Stimulated activated CD4-positive, alpha-beta T cell treated with anti-CD3 and anti-CD28 coated beads, Interleukin-15, amount 100 ng/mL, for 48 hours (primary cell): ENCODE data around the gene PADI2.
A peak's percentile ranks its signal among the peaks of the same experiment; 100 is the strongest.

Source experiments
- DNase-seq, 2 donors: peaks; one replicate each; pipeline ENCODE4 v3.0.0-alpha.2; 2020; ENCODE audit warnings: low read depth in 2 of 2

The PADI2 gene

DNA sequence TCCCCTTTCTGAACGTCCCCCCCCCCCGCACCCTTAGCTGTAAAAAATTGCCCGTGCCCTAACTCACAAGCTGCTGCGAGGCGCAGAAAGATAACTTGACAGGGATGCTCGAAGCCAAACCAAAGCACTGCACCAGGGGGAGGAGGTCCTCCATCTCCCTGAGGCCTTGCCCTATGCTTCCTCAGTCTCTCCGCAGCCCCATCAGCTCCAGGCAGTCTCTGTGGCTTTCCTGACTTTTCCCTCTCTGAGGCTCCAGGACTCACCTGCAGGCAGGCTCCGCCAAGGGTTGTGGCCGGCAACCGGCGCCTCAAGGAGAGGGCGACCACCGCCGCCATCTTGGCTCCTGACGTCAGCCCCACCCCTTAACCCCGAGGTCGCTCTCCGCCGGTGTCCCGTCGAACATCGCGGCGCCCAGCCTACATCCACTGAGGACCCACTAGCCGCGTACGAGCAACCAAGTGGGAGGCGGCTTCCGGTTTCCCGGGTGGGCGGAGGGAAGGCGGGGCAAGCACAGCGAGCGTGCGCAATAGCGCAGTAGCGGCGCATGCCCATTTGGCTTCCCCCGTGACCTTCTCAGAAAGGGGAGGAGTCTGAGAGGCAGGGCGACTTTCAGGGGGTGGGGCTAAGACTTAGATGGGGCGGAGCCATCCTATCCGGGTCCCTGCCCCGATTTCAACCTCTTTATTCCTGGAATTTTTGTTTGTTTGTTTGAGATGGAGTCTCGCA, 65.4 kb downstream of the PADI2 start, which contains the start of gene SDHB:
SDHB (minus strand) TSS at position 348 of the 726 bp plus-strand sequence; CDS start at position 335, 13 bp downstream.
- peak; percentile 99 for DNase-seq

DNA sequence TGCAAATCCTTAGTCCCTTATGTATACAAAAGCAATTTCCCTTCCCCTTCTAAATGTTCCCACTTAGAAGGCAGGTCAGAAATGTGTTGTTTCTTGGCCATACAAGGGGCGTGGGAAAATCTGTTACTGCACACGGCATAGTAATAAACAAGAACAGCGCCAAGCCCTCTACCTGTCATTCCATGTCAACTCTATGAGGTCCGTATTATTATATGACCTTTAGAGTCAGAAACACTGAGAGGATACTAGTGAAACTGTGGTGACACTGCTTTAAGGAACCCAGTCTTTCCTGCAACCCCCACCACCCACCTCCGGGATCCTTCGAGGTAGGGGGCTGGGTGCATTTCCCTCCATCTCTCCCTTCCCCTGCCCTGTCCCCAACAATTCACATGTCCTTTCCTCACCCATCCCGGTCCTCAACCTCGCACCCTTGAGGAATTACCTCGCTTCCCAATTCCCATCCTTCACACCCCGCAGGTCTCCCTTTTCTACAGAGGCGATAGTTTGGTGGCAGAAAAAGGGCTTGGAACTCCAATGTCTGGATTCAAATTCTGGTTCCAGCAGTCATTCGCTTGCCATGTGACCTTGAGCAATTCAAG, 66.1 kb downstream of the PADI2 start:
- DNase-seq = no peak

DNA sequence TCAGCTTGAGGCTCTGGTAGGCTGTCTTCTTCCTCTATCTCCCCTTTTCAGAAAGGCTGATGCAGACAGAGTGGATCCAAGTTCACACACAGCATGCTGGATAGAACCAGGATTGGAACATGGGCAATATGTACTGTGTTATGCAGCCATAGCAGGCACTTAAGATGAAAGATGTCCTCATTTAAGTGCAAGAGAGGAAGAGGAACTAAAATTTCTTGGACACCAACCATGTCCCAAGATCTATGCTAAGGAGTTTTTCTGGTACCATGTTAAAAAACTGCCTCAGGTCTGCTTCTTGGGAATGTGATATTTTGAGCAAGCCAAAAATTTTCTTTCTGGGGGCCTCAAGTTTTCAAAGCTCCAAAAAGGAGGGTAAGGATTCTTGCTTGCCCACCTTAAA, 66.6 kb downstream of the PADI2 start:
- no peak for DNase-seq

DNA sequence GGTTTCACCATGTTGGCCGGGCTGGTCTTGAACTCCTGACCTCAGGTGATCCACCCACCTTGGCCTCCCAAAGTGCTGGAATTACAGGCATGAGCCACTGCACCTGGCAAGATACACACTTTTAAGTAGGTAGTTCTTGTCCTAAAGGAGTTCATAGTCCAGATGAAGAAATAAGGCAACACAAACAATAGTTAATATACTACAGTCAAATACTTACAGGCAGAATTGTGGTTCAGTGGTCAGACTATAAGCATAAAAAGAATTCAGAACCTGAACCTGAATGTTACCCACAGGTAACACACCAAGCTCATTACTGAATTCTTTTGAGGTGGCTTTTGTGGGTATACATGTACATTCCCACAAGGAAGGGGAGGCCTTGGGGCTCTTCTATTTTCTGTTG, 67.2 kb downstream of the PADI2 start:
- no peak for DNase-seq

DNA sequence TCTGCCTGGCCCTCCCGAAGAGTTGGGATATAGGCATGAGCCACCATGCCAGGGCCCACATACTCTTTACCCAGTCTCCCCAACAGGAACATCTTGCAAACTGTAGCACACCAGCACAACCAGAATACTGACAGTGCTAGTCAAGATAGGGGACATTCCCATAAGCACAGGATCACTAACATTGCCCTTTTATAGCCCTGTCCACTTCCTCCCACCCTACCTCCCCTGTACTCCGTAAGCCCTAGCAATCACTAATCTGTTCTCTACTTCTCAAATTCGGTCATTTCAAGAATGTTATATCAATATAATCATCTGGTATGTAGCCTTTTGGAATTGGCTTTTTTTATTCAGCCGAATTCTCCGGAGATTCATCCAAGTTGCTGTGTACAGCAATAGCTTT, 71.3 kb downstream of the PADI2 start:
- no peak for DNase-seq

DNA sequence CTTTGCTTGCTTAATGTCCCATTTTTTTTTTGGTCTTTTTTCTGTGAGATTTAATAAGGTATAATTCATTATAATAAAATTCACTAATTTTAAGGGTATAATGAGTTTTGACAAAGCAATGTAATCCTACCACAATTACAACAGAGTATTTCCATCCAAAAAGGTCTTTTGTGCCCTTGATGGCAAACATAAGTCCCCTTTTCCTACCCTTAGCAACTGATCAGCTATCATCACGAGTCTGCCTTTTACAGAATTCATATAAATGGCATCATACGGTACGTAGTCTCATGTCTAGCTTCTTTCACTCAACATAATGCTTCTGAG, 73.0 kb downstream of the PADI2 start:
- DNase-seq = no peak

DNA sequence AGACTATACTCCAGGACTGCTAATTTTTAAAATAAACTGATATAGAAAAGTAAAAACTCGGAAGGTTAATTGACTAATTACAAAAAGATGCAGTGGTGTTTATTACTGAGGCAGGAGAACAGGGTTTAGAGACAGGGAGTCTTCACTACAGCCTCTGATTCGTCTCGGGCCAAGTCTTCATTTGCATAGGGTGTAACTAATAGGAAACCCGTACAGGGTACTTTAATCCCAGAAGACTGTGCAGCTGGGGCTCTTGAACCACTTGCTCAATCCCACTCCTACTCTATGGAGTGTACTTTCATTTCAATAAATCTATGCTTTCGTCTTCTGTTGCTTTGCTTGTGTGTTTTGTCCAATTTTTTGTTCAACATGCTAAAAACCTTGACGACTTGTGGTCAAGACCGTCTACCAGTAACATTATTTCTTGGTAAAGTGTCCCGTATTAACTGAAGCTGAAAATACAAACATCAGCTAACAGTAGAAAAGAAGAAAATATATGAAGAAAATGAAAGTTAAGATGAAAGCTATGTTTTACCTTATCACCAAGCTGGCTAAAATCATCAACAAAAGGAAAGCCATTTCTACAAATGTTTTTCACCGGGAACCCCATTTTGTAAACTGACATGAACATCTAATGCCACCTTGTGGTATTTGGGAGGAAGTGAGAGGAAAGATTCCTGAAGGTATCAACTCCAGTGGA, 73.5 kb downstream of the PADI2 start:
- DNase-seq = no peak

DNA sequence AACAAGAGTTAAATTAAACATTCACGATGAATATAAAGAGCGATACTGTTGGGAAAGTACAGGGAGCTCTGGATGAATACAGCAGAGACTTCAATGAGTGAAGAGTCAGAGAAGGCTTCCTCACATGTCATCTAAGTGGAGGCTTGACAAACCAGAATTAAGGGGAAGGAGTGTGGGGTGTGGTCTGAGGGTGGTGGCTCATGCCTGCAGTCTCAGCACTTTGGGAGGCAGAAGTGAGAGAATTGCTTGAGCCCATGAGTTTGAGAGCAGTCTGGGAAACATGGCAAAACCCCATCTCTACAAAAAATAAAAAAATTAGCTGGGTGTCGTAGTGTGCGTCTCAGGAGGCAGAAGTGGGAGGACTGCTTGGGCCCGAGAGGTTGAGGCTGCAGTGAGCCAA, 74.1 kb downstream of the PADI2 start:
- no peak for DNase-seq

DNA sequence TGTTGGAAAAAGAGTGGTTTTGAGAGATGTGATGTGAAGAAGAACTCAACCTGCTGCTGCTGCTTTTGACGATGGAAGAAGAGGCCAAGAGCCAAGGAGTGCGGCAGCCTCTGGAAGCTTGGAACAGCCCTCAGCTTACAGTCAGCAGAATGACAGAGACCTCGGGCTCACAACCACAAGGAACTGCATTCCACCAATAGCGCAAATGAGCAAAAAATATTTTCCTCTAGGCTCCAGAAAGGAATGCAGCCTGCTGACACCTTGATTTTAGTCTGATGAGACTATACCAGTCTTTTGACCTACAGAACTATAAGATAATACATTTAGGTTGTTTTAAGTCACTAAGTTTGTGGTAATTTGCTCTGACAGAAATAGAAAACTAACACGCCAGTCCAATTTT, 75.6 kb downstream of the PADI2 start:
- no peak for DNase-seq

DNA sequence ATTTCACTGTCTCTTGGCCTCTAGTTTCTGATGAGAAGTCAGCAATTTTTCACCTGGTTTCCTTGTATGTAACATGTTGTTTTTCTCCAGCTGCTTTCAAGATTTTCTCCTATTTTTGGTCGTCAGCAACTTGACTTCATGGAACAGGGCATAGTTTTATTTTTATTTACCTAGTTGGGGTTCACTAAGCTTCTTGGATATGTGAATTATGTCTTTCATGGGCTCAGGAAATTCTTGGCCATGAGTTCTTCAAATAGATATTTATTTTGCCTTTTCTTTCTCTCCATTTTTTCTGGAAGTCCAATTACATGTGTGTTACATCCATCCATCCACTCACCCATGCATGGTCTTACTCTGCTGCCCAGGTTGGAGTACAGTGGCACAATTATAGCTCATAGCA, 79.1 kb downstream of the PADI2 start:
- no peak for DNase-seq

DNA sequence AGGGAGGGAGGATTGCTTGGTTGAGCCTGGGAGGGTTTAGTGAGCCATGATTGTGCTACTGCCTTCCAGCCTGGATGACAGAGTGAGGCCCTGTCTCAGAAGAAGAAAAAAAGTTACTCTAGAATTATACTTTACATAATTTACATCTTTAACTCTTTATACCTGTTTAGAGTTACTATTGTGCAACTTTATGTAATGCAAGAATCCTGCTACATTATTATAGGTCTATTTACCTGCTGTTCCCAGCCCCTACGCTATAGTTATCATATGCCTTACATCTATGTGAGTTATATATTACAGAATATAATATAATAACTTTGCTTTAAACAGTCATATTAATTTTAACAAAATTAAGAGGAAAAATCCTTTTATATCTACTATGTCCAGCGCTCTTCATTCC, 79.7 kb downstream of the PADI2 start:
- no peak for DNase-seq

DNA sequence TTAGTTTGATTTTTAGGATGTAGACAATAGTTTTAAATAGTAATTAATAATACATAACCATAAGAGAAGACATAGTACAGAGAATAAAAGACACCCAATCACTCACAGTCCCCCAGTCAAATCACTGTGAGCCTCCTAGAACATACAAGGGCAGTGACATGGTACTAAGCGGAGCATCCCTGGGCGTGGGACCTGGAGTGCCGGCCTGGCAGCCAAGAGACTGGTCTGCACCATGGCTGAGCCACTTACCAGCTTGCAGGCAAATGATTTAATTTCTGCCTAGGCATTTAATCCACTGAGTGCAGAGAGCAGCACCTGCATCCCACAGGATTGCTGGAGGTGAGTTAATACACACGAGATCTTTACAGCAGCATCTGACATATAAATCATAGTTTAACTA, 85.8 kb downstream of the PADI2 start:
- DNase-seq = no peak

DNA sequence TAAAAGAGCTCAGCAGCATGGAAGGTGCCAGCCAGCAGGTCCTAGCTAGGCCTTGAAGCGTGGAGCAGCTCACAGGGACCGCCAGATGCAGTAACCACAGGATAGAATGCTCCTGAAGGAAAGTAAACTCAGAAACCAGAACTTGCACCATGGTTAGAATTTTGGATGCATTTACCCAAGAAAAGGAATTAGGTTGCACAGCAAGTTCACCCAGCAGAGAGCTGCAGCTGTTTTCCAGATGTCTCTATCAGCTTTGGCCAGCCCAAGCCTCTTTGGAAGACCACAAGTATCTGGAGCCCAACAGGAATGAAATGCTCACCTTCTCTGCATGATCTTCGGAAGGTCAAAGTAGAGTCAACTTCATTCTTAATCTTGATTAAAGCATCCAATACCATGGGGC, 86.5 kb downstream of the PADI2 start:
- DNase-seq = no peak

DNA sequence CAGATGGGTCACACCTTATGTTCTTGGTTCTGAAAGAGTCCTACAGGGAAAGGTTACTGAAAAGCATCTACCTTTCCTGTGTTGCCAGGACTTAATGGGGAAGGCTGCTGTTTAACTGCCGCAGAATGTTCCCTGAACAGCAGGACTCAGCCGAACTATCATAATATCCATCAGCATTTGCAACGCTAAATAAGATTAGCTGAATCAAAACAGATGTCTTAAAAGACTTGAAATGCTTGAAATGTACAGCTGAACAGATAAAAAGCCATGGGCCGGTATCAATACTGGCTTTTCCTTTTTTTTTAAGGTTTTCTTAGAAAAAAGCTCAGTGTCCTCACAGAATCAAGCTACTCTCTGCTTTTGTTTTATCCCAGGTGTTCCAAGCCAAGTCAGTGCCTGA, 87.8 kb downstream of the PADI2 start:
- DNase-seq = no peak

DNA sequence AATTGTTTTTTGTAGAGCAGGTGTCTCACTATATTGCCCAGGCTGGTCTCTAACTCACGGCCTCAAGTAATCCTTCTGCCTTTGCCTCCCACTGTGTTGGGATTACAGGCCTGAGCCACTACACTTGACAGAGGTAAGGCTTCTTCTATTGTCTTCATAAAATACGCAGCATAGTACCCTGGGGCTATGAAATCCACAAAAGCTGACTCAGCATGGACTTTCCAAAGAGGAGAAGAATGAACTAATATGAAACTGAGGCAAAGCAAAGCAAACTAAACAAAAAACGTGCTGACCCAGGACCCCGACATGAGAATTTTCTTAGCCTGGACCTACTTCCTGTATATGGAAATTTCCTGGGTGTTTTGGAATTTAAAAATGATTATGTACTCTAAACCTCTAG, 89.0 kb downstream of the PADI2 start:
- DNase-seq = no peak

DNA sequence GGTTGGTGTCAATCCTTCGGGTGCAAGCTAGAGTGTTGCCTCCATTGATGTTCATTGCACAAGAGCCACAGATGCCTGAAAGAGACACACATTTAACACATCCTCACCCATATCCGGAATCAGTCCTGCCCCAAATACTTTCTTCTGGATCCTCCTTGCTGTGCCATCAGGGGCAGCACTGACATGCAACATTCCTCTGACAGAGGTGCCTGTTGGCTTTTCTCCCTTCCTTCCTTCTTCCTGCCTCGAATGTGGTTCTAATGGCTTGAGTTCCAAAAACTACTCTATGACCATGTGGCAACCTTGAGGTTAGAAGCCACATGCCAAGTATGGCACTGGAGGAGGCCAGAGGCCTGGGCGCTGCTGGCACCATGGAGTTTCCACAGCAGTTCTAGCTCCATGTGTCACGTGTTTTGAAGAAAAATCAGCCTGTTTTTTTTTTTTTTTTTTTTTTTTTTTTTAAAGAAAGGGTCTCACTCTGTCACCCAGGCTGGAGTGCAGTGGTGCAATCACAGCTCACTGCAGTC, 90.5 kb downstream of the PADI2 start:
- no peak for DNase-seq

DNA sequence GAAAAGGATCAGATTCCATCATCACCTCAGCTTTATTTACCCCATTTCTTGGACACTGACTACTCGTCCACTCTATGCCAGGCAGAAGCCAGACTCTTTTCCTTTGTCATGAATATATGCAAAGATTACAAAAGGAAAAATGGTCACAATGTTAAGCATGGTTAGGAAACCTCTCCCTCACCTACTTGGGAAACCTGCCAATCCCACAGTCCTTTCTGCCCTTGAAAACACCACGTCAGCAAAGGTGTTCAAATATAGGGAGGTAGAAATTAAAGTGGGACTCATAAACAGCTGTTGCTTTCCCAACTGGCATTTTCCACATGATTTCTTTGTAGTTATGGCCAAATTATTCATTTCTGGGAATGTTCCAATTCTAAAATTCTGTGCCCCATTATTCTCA, 91.4 kb downstream of the PADI2 start:
- no peak for DNase-seq

DNA sequence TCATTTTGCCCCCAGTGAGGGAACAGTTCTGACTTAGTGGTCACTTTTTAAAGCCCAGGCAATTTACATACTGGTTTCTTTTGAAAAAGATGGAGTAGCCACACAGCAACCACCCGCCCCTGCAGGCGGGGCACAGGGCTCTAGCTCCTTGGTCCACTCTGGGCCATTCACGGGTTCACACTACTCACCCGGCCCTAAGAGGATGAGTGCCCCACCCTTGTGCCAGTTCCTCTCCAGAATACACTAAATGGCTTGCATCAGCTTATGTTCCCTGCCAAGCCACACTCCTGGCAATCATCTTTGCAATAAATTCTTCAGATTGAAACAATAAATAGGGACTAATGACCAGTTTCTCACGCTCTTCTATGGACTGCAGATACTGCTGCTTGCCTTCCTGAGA, 91.8 kb downstream of the PADI2 start:
- no peak for DNase-seq

DNA sequence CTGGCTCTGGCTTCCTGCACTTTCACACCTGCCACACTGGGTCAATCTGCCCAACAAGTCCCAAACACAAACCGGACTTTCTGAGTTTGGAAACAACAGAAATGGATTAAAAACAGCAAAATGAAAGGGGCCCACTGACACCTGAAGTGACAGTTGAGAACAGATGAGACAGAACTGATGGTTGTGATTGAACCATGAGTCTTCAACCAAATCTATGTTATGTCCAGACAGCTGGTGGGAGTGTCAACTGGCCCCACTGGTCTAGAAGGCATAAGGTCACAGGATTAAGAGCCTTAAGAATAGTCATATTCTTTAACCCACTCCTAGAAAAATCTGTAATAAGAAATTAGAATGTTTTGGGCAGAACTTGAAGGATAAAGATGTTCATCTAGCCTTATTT, 94.5 kb downstream of the PADI2 start:
- DNase-seq = no peak

DNA sequence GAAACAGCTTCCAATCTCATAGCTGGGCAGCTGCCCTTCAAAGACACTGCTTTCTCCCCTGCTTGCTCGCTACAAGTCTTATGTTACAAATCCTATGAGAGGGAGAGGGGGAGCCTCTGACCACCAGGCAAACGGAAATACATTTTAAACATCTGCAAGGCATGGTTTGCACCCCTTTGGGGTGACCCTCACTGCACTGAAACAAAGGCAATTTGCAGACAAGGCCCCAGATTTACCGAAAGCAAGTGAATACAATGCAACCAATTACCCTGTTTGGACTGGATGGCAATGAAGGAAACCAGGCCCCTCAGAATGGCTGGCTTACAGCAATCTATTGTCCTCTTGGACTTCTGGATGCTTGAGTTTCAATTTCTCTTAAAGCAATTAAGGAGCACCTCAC, 95.7 kb downstream of the PADI2 start:
- DNase-seq = no peak

DNA sequence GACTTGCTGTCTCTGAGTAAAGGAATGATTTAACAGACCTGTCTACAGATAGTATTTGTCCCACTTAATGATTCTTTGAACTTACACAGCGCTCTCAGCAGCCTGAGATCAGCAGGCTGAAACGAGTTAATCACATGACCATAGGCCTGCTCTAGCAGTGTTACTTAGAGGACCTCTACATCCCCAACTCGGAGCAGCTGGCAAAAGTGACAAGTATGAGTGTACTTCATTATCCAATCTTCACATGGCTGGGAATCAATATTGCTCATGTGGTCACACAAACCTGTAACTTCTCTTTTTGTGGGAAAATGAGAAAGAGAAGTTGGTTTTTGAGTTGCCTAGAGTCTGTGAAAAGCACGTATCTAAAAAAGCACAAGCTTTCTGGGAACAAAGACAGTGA, 96.1 kb downstream of the PADI2 start:
- DNase-seq = no peak

DNA sequence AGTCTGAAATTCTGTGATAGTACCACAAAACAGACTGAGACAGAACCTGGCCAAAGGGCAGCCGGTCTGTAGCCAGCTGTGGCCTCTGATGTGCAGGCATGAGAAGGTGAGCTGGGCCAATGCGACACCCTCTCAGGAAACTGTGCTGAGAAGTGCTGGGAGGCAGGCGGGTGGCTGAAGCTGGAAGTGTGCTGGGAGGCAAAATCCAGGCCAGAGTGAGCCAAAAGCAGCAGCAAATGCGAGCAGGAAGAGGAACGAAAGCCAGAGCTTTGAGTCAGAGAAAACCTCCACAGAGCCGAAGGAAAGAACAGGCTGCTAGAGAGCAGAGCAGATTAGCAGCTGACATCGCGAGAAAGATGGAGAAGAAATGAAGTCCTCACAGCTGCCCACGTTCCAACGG, 97.4 kb downstream of the PADI2 start:
- no peak for DNase-seq

DNA sequence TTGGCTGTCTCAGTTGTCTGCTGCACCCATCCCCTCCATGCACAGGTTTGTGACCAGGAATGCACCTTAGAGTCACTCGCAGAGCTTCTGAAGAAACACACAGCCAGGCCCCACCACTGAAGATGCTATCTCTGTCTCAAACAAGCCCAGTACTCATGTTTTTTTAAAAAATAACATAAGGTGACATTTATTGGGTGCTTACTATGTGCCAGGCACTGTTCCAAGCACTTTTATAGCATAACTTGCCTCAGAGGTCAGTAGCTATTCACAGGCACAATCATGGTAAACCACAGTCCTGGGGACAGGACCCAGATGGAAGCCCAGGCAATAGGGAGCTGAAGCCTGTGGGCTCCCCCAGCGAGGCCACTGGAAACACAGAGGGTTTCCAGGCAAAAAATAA, 98.7 kb downstream of the PADI2 start:
- DNase-seq = no peak
